Caco-2 (cell line): Measurements from ENCODE around the gene GAS2L1. TPM values are rescaled to one million over a fixed set of nuclear protein-coding genes. Genes with fewer than 3 reads are reported as not detected.

ENCODE experiments used
- BruUV-seq: library from RNA; stranded (reverse); fragments of 400-500 nt; replicated peaks from 2 replicates; lab custom pipeline; 2021; lab: Mats Ljungman, UMichigan
- CTCF ChIA-PET: fragments of 300-600 bp; sonication (Branson Sonifier 250); formaldehyde crosslinking; loops from one replicate; lab custom pipeline; 2022; ENCODE audit warnings: antibody characterized with exemption; lab: Charles Lee
- POLR2A ChIA-PET: fragments of 300-600 bp; sonication (Branson Sonifier 250); formaldehyde crosslinking; loops from one replicate; lab custom pipeline; 2022; ENCODE audit warnings: antibody characterized with exemption; lab: Charles Lee
- DNase-seq, 2 experiments: peaks; one replicate each; pipeline versions ENCODE4 v3.0.0 to v3.0.0-alpha.2; 2020 to 2022
- H3K27me3 ChIP-seq: replicated peaks from 2 replicates; pipeline ENCODE4 v1.6.0; 2011; ENCODE audit warnings: low read length; ENCODE audit not compliant: control insufficient read depth, insufficient read depth
- H3K36me3 ChIP-seq: 2 replicates; pipeline ENCODE4 v1.5.1; 2011; ENCODE audit warnings: low read length; ENCODE audit not compliant: control insufficient read depth, insufficient read depth
- H3K4me1 ChIP-seq: fragments of 250-450 bp; sonication (Bioruptor Pico); 2 replicates; pipeline ENCODE4 v1.5.1; 2020; ENCODE audit warnings: mild to moderate bottlenecking
- H3K4me3 ChIP-seq: 2 replicates; pipeline ENCODE4 v1.5.1; 2011; ENCODE audit warnings: low read depth, mild to moderate bottlenecking, control low read depth, low read length
- H3K9me3 ChIP-seq: fragments of 250-450 bp; sonication (Bioruptor Pico); 2 replicates; pipeline ENCODE4 v1.5.1; 2020; ENCODE audit warnings: mild to moderate bottlenecking, moderate library complexity
- H3K27ac Mint-ChIP-seq: one replicate; pipeline ENCODE4 v1.8.0; 2022; ENCODE audit warnings: mixed read lengths; ENCODE audit not compliant: unreplicated experiment
- H3K27me3 Mint-ChIP-seq: one replicate; pipeline ENCODE4 v1.8.0; 2022; ENCODE audit warnings: mixed read lengths; ENCODE audit not compliant: insufficient read depth, unreplicated experiment
- H3K36me3 Mint-ChIP-seq: one replicate; pipeline ENCODE4 v1.8.0; 2022; ENCODE audit warnings: mild to moderate bottlenecking, mixed read lengths; ENCODE audit not compliant: insufficient read depth, unreplicated experiment
- H3K4me1 Mint-ChIP-seq: one replicate; pipeline ENCODE4 v1.8.0; 2022; ENCODE audit warnings: low read depth, mixed read lengths; ENCODE audit not compliant: unreplicated experiment
- H3K4me3 Mint-ChIP-seq: one replicate; pipeline ENCODE4 v1.8.0; 2022; ENCODE audit warnings: mild to moderate bottlenecking, moderate library complexity, mixed read lengths; ENCODE audit not compliant: unreplicated experiment
- H3K9me3 Mint-ChIP-seq: one replicate; pipeline ENCODE4 v1.8.0; 2022; ENCODE audit warnings: mixed read lengths; ENCODE audit not compliant: unreplicated experiment
- intact Hi-C: fragments of 100-400 bp; cut with micrococcal nuclease; formaldehyde crosslinking; loops from one replicate; pipeline ENCODE4 v1.10.0; 2022; ENCODE audit not compliant: unreplicated experiment
- microRNA-seq: library from miRNA; unstranded; fragments of <30 nt; microRNA quantifications from one replicate; pipeline ENCODE4 v1.2.0, GENCODE V29; 2022
- total RNA-seq: library from RNA; stranded (reverse); gene quantifications from 2 replicates; pipeline ENCODE4 v1.2.3, GENCODE V29; 2022
- TF ChIP-seq, protein P1 (sequence below), 2 experiments: fragments of 200-600 bp in 1 of 2; IDR thresholded peaks; 1 replicate in 1 of 2; 2 replicates in 1 of 2; pipeline versions ENCODE4 v1.5.1 to v1.8.0; 2011 to 2022; ENCODE audit warnings: antibody characterized with exemption in 1 of 2, control low read depth in 1 of 2, inconsistent platforms in 1 of 2, low read depth in 1 of 2, low read length in 1 of 2, mild to moderate bottlenecking in 1 of 2, moderate library complexity in 1 of 2; ENCODE audit not compliant: insufficient read depth in 1 of 2, severe bottlenecking in 1 of 2, unreplicated experiment in 1 of 2

The GAS2L1 gene
- total RNA-seq, 1 experiment from 2014 or later: 20.4 TPM

DNA sequence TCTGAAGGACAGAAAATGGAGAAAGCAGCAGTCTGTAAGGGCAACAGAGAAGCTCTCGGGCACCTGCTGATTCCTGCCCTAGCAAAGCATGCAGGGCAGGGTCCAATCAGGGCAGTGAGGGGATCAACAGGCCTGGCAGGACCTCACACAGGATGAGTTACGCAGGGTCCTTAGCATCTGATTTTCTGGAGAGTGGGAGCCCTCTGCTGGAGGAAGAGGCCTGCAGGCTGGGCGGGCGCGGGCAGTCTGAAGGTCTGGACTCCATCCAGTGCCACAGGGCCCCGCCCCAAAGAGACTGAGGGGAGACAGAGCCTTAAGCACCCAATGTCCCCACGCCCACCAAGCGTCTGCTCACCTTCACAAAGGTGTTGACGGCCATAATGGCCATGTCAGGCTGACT is 53.0 kb downstream of the GAS2L1 start:
- peak; percentile 49 to 59 for DNase-seq
- H3K27ac Mint-ChIP-seq: no peak overlapping the region
- BruUV-seq: no TSS peak
- Histone ChIP-seq H3K9me3 (no peaks in the 10 kb centered on the region), H3K36me3 (peaks cover 4% of the 10 kb centered on the region), H3K4me3 (no peak overlapping the region), H3K4me1 (no peaks in the 10 kb centered on the region), H3K27me3 (no peaks in the 10 kb centered on the region)
- TF ChIP-seq, protein P1, sequence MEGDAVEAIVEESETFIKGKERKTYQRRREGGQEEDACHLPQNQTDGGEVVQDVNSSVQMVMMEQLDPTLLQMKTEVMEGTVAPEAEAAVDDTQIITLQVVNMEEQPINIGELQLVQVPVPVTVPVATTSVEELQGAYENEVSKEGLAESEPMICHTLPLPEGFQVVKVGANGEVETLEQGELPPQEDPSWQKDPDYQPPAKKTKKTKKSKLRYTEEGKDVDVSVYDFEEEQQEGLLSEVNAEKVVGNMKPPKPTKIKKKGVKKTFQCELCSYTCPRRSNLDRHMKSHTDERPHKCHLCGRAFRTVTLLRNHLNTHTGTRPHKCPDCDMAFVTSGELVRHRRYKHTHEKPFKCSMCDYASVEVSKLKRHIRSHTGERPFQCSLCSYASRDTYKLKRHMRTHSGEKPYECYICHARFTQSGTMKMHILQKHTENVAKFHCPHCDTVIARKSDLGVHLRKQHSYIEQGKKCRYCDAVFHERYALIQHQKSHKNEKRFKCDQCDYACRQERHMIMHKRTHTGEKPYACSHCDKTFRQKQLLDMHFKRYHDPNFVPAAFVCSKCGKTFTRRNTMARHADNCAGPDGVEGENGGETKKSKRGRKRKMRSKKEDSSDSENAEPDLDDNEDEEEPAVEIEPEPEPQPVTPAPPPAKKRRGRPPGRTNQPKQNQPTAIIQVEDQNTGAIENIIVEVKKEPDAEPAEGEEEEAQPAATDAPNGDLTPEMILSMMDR (IDR thresholded peaks at IDR 0.05; ENCODE audit: insufficient read depth in 1 of 2, low read depth in 1 of 2, low read length in 1 of 2, severe bottlenecking in 1 of 2, unreplicated experiment in 1 of 2): peak; percentile 49 to 68
- H3K36me3 Mint-ChIP-seq: peaks cover 47% of the 10 kb centered on the region
- intact Hi-C loops: loop anchor here (1.0 kb wide), 1 partner anchor 52 kb away; no protein-coding TSS in a partner anchor
- H3K4me3 Mint-ChIP-seq: no peak overlapping the region
- no peaks in the 10 kb centered on the region for H3K4me1 Mint-ChIP-seq
- H3K27me3 Mint-ChIP-seq: no peaks in the 10 kb centered on the region
- ChIA-PET CTCF (no interaction called here), POLR2A (interaction anchor here (0.5 kb wide), 1 partner anchor 58 kb away, joined by 4 read pairs; no protein-coding TSS in a partner anchor)
- H3K9me3 Mint-ChIP-seq: no peaks in the 10 kb centered on the region

Small RNA genes lying within 50 kb of the gene (microRNA-seq; reads per million reads assigned to microRNA genes)
- 6.9 reads per million, percentile 41 among the genes with 10 or more reads in this experiment for gene MIR3653

Other genes starting within 250 kb of the GAS2L1 start
- not detected in 2 replicates for gene C22orf31, start 244.8 kb upstream of the GAS2L1 start, total RNA-seq
- 28.7 and 29.7 TPM in 2 replicates for gene KREMEN1, start 233.6 kb upstream of the GAS2L1 start, total RNA-seq
- gene EMID1, start 100.8 kb upstream of the GAS2L1 start, total RNA-seq: 8.9 and 10.0 TPM in 2 replicates
- 47.7 and 49.6 TPM in 2 replicates for gene RHBDD3, start 38.7 kb upstream of the GAS2L1 start, total RNA-seq
- gene EWSR1, start 38.4 kb upstream of the GAS2L1 start, total RNA-seq: 343 and 358 TPM in 2 replicates
- 1.1 and 1.8 TPM in 2 replicates for gene RASL10A, start 9.0 kb downstream of the GAS2L1 start, total RNA-seq
- 101 and 102 TPM in 2 replicates for gene AP1B1, start 81.9 kb downstream of the GAS2L1 start, total RNA-seq
- not detected in 2 replicates for gene RFPL1, start 131.9 kb downstream of the GAS2L1 start, total RNA-seq
- not detected in 2 replicates for gene NEFH, start 173.6 kb downstream of the GAS2L1 start, total RNA-seq
- gene THOC5, start 247.1 kb downstream of the GAS2L1 start, total RNA-seq: 61.1 and 74.6 TPM in 2 replicates